GM18508 (cell line): ENCODE results near the gene CCDC32.

Source experiments
- ATAC-seq: cut with Tn5 transposase; IDR thresholded peaks from one replicate; pipeline ENCODE4 v1.9.1; 2021; ENCODE audit warnings: moderate number of reproducible peaks; ENCODE audit not compliant: insufficient read depth, unreplicated experiment

The CCDC32 gene

DNA sequence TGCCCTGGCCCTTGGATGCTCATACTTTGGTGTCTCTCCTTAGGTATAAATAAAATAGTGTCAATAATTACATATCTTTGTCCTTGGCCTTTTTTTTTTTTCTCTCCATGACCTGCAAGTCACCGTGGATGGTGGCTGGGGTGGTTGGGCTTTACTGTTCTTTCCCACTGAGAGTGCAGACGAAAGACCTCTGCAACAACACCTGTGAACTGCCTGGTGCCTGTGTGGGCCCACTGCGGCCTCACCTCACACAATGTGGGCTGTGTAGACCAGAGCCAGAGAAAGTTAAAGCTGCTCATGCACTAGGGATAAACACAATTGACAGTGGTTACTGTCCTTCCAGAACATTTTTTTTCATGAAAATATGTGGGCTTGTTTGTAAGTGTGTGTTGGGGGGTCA, 39.0 kb downstream of the CCDC32 start:
- ATAC-seq = no peak

DNA sequence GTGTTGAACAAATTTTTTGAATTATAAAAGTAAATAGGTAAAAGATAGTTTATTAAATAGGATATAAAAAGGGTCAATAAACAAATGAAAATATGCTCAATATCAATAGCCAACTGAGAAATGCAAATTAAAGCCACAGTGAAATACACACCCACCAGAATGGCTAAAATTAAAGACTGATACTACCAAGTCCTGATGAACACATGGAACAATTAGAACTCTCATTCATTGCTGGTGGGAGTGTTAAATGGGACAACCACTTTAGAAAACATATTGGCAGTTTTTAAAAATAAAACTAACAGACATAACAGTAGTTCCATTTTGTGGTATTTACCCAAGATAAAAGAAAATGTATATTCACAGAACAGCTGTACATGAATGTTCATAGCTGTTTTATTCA, 41.2 kb downstream of the CCDC32 start:
- no peak for ATAC-seq

DNA sequence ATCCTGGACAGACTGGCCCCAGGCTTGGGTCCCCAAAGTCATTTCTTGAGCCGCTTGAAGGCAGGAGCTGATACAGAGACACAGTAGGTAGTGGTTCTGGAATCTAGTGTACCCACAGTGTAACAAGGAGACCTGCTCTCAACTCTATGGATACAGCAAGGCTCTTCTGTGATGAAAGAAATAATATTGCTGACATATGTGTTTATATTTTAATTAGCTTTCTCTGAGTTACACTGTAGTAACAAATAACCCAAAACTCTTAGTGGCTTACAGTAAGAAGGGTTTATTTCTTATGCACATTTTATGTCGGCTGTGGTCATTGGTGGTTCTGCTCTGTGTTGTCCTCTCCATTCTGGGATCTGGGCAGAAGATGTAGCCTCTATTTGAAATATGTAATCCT, 48.5 kb downstream of the CCDC32 start:
- ATAC-seq = no peak

DNA sequence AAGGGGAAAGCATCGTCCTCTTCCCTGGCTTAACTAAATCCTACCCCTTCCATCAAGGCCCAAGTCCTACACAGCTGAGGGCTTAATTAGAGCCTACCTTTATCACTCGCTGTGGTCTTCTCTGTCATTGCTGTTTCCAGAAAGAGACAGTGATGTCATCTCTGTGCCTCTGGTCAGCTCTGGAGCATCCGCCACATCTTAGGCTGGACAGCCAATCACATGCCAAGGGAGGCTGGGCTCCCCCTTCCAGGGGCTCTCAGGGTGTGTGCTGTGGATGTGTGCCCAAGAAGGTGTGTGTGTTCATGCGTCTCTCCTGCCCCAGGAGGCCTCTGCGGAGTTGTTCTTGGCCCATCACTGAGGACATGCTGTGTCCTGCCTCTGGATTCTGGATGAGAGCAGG, 51.2 kb downstream of the CCDC32 start:
- ATAC-seq = no peak

DNA sequence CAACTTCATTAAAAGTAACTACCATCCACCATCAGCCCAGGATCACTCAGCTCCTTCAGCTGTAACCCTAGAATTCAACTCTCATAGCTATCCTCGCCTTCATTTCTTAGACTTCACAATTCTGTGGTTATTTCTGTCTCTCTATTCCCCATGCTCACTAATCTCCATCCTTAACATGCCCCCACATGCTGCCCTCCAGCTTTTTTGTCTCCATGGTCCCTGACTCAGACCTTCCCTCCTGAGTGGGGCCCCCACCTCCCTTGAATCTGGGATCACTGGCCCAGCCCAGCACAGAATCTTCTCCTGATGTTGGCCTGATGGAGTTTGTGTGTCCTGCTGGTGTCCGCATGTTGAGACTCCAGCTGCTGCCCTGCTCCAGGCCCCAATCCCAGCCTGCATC, 52.4 kb downstream of the CCDC32 start:
- ATAC-seq = no peak

- ATAC-seq = no peak
Observed at GRCh38 chr15:40511472-40512133, 53.2 kb downstream of the CCDC32 start.

DNA sequence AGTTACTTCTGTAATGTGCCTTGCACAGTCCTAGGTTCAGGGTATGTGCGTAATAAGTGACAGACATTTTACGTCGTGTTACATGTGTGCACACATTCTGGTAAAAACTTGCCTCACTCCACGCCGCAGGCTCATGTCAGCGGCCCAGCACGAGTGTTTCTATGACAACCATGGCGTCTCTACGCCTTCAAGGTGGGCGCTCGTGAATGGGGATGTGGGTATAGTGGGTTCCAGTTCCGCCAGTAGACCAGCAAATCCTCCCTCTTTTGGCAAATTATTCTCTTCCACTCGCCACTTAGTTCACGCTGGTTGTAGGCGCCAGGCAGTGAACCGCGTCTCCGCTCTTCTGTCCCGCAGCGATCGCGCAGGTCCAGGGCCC, 53.8 kb downstream of the CCDC32 start:
- ATAC-seq = no peak

DNA sequence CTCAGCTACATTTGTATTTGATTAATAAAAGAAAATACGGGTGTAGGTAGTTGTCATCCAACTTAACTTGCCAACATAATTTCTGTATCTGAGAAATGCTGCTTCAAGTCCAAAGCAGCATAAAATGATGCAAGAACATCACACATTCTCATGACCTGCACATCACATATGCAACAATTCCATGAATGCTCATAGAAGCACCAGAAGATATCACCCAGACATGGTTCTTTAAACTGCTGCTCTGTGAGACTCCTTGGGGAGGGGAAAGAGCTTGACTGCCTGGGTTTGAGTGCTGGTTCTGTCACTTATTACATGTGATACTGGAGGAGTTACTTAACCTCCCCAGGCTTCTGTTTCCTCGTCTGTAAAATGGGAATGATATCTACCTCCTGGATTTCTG, 54.6 kb downstream of the CCDC32 start:
- no peak for ATAC-seq

- ATAC-seq = no peak
Observed at GRCh38 chr15:40508216-40508615, 56.6 kb downstream of the CCDC32 start.

DNA sequence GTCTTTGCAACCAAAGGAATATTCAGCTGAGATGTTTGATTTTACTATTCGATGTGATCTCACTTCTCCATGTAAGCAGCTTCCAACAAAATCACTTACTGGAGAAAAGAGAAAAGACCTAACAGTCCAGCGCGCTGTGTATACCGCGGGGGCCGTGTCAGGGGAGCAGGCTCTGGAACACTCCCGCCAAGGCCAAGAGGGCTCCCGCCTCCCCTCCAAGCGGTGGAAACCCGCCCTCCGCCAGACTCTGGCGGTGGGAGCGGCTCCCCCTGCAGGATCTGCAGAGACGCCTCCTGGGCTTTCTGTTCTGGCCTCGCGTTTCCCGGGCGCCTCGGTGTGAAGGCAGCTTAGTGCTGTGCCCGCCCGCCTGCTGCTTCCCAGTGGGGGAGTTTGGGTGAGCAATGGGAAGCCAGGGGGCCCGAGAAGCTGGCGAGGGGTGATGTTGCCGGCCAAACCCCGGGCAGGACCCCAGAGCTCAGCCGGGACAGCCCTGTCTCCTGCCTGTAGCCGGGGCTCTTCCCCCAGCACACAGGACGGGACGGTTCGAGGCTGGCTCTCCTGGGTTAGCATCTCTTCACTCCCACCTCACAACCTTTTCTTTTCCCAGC, 57.8 kb downstream of the CCDC32 start:
- ATAC-seq = no peak
